IPS-18a (cell line): ENCODE measurements around the gene ZNF768.
"Not testable (repeated sequence)": the region's sequence is repeated elsewhere in the genome, so short reads cannot be mapped to it uniquely, and the experiment has no call there.

ENCODE experiments used
- H3K27ac ChIP-seq: one replicate; pipeline ENCODE4 v1.5.1; 2013; ENCODE audit warnings: low read length
- H3K27me3 ChIP-seq: one replicate; pipeline ENCODE4 v1.6.1; 2013; ENCODE audit warnings: mild to moderate bottlenecking, low read length; ENCODE audit not compliant: control insufficient read depth, insufficient read depth
- H3K36me3 ChIP-seq: one replicate; pipeline ENCODE4 v1.6.1; 2013; ENCODE audit warnings: low read depth, low read length; ENCODE audit not compliant: control insufficient read depth
- H3K4me1 ChIP-seq: one replicate; pipeline ENCODE4 v1.6.1; 2013; ENCODE audit warnings: low read depth, low read length; ENCODE audit not compliant: control insufficient read depth
- H3K4me3 ChIP-seq: one replicate; pipeline ENCODE4 v1.5.1; 2013; ENCODE audit warnings: low read length
- H3K9ac ChIP-seq: one replicate; pipeline ENCODE4 v1.6.1; 2013; ENCODE audit warnings: mild to moderate bottlenecking, low read length, moderate library complexity
- H3K9me3 ChIP-seq: one replicate; pipeline ENCODE4 v1.6.1; 2013; ENCODE audit warnings: low read depth, low read length; ENCODE audit not compliant: control insufficient read depth

ZNF768 gene

DNA sequence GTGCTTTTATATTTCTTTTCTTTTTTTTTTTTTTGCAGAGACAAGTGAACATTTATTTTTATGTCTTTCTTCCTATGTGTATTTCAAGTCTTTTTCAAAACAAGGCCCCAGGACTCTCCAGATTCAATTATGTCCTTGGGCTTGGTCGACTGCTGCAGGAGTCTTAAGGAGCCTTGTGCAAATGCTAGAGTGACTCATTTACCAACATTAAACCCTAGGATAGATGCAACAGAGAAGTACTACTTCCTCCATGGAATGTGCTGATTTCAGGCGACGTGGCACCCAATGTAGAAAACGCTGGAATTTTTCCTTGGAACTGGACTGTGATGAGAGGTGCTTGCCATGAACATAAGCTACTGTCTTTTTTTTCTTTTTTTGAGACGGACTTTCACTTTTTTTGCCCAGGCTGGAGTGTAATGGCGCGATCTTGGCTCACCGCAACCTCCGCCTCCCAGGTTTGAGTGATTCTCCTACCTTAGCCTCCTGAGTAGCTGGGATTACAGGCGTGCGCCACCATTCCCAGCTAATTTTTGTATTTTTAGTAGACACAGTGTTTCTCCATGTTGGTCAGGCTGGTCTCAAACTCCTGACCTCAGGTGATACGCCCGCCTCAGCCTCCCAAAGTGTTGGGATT, 10.1 kb upstream of the ZNF768 start:
- not testable (repeated sequence) for H3K27me3 ChIP-seq, H3K36me3 ChIP-seq, H3K9me3 ChIP-seq
- H3K4me1 ChIP-seq: peaks cover 12% of the 10 kb centered on the region
- peak overlapping the region; percentile 99 for H3K27ac ChIP-seq
- peak overlapping the region; percentile 98 for H3K9ac ChIP-seq
- H3K4me3 ChIP-seq: peak overlapping the region; percentile 89

DNA sequence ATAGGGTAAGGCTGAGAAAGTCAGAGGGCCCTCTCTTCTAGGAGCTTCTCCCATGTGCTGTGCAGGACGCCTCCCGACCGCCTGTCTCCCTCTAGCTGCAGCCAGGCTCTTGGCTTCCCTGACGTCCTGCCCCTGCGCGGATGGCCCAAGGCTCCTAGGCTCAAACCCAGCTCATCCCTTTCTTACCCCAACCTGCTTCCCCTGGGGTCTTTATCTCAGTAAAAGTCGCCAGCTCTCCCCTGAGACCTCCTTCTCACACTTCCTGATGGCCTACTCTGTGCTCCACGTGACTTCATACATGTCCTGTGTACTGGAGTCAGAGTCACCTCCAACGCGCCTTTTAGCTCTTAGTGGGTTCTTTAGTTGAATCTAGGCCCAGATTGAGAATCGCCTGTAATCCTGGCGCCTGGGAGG, 9.4 kb upstream of the ZNF768 start:
- peak overlapping the region; percentile 99 for H3K27ac ChIP-seq

DNA sequence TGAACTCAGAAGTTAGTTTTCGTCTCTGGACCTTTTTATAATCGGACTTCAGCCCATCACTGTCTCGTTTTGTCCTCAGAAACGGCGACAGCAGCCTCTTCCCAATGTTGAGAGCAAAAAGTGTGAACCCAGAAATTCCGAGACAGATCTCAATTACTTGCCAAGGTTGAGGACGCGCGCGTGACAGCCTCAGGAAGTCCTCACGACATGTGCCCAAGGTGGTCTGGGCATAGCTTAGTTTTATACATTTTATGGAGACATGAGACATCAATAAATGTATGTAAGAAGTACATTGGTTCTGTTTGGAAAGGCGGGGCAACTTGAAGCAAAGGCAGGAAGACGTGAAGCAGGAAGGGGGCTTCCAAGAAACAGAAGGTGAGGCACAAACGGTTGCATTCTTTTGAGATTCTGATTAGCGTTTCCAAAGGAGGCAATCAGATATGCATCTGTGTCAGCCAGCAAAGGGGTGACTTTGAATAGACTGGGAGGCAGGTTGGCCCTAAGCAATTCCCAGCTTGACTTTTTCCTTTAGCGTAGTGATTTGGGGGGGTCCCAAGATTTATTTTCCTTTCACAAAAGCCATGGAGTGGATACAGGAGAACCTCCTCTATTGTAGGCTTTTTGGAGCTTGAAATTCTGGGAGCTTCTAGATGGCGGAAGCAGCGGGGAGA, 8.9 kb upstream of the ZNF768 start:
- Histone ChIP-seq H3K9ac (peak overlapping the region; percentile 98), H3K4me1 (peaks cover 8% of the 10 kb centered on the region), H3K36me3 (peaks cover 10% of the 10 kb centered on the region), H3K27me3 (no peaks in the 10 kb centered on the region), H3K27ac (peak overlapping the region; percentile 99), H3K9me3 (no peaks in the 10 kb centered on the region), H3K4me3 (peak overlapping the region; percentile 89)

More for the DNA sequence above, 9.4 kb upstream of the ZNF768 start:
- peak overlapping the region; percentile 98 for H3K9ac ChIP-seq
- no peaks in the 10 kb centered on the region for H3K27me3 ChIP-seq
- peaks cover 8% of the 10 kb centered on the region for H3K4me1 ChIP-seq
- peak overlapping the region; percentile 89 for H3K4me3 ChIP-seq
- H3K36me3 ChIP-seq: peaks cover 8% of the 10 kb centered on the region
- H3K9me3 ChIP-seq: no peaks in the 10 kb centered on the region

GRCh38 chr16:30534368-30535105, 8.2 kb upstream of the ZNF768 start, which contains the start of gene ZNF747:
Gene ZNF747, minus strand, starts transcription at chr16:30534858. Its CDS starts 179 bp downstream, at chr16:30534679.
- H3K4me3 ChIP-seq: peak within 1 kb of the TSS; percentile 89
- H3K36me3 ChIP-seq: peaks cover 10% of the 10 kb centered on the region
- H3K4me1 ChIP-seq: peaks cover 8% of the 10 kb centered on the region
- no peaks in the 10 kb centered on the region for H3K9me3 ChIP-seq
- H3K27ac ChIP-seq: peak within 1 kb of the TSS; percentile 99
- no peaks in the 10 kb centered on the region for H3K27me3 ChIP-seq
- peak within 1 kb of the TSS; percentile 98 for H3K9ac ChIP-seq

- H3K4me1 ChIP-seq: peaks cover 8% of the 10 kb centered on the region
Measured at GRCh38 chr16:30533748-30534367, 7.5 kb upstream of the ZNF768 start.

DNA sequence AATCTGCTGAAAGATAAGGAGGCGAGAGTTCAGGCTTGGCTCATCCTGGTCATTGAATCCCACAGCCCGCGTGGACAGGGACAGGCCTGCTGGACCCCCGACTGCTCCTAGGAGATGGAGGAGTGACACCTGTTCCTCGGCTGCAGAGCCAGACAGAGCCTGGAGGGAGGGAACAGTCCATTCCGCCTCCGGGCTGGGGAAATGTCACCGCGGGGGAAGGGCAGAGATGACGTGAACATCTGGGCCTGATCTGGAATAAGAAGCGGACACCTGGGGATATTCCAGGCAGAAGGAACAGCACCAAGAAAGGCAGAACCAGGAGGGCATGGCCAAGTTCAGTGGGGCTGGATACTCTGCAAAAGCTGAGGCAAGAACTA, 6.8 kb upstream of the ZNF768 start:
- Histone ChIP-seq H3K27ac (no peak overlapping the region), H3K27me3 (no peaks in the 10 kb centered on the region), H3K4me3 (no peak overlapping the region), H3K4me1 (peaks cover 8% of the 10 kb centered on the region), H3K9ac (no peak overlapping the region), H3K9me3 (no peaks in the 10 kb centered on the region), H3K36me3 (peaks cover 10% of the 10 kb centered on the region)

More at GRCh38 chr16:30533748-30534367, 7.5 kb upstream of the ZNF768 start:
- H3K4me3 ChIP-seq: peak overlapping the region; percentile 89
- peaks cover 10% of the 10 kb centered on the region for H3K36me3 ChIP-seq
- H3K9me3 ChIP-seq: no peaks in the 10 kb centered on the region
- H3K27ac ChIP-seq: no peak overlapping the region
- H3K9ac ChIP-seq: peak overlapping the region; percentile 98
- H3K27me3 ChIP-seq: no peaks in the 10 kb centered on the region

- H3K27me3 ChIP-seq: no peaks in the 10 kb centered on the region
- no peak overlapping the region for H3K9ac ChIP-seq
- no peaks in the 10 kb centered on the region for H3K9me3 ChIP-seq
- peaks cover 13% of the 10 kb centered on the region for H3K4me1 ChIP-seq
- H3K27ac ChIP-seq: no peak overlapping the region
- H3K36me3 ChIP-seq: peaks cover 10% of the 10 kb centered on the region
- no peak overlapping the region for H3K4me3 ChIP-seq
Measured at GRCh38 chr16:30532285-30533145, 6.1 kb upstream of the ZNF768 start.

GRCh38 chr16:30530163-30531037, 4.0 kb upstream of the ZNF768 start:
- Histone ChIP-seq H3K4me1 (peaks cover 9% of the 10 kb centered on the region), H3K36me3 (peaks cover 10% of the 10 kb centered on the region), H3K27ac (no peak overlapping the region), H3K9ac (no peak overlapping the region), H3K27me3 (no peaks in the 10 kb centered on the region), H3K4me3 (no peak overlapping the region), H3K9me3 (no peaks in the 10 kb centered on the region)

DNA sequence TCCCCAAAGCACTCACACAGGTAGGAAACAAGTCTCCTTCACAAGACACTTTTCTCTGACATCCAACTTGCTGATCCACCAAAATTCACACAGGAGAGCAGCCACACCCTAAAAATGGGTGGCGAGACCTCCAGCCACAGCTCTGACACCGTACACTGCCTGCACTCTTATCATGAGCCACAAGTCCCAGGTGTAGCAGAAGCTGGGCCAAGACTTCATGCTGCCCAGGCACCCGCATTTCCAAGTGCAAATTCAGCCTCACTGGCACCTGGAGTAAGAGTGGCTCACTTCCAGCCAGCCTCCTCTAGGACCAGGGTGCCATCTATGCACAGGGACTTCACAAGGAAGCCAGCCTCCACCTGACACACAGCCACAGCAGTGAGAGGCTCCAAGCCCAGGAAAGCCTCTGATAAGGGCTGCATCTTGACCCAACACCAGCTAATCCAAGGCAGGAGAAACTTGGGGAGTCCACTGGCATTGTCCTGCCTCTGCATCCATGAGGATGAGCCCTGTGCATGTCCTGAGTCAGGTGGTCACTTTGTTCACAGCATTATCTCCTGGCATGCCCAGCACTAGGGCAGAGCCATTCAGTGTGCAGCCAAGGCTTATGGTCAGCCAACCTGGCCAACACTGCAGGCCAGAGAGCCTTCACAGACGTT, 2.6 kb upstream of the ZNF768 start:
- H3K36me3 ChIP-seq: peaks cover 10% of the 10 kb centered on the region
- no peaks in the 10 kb centered on the region for H3K27me3 ChIP-seq
- no peak overlapping the region for H3K9ac ChIP-seq
- H3K4me3 ChIP-seq: no peak overlapping the region
- H3K9me3 ChIP-seq: no peaks in the 10 kb centered on the region
- no peak overlapping the region for H3K27ac ChIP-seq
- H3K4me1 ChIP-seq: peaks cover 9% of the 10 kb centered on the region
